GM12874 (cell line): ENCODE measurements around the gene ZGRF1.

Source experiments
- TF ChIP-seq, protein P1 (sequence below): IDR thresholded peaks from 2 replicates; pipeline ENCODE4 v1.5.1; 2011; ENCODE audit warnings: low read depth, mild to moderate bottlenecking, control low read depth, low read length, moderate library complexity; ENCODE audit not compliant: insufficient read depth

ZGRF1 gene

DNA sequence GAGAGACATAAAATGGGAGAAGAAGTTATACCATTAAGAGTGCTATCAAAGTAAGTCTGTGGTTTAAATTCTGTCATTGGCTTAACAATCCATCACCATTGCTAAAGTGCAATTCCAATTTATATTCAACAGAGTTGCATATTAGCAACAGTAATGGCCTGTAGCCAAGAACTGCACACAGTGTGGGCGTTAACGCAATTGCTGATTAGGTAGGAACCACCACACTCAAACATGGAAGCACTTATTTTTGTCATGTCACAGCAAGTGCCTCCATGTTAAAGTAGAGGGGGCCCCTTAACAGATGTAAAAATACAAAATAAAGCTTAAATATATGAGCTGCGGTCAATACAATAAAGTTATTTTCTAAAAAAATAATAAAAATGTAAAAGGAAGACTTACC, 11.1 kb upstream of the ZGRF1 start:
- TF ChIP-seq, protein P1, sequence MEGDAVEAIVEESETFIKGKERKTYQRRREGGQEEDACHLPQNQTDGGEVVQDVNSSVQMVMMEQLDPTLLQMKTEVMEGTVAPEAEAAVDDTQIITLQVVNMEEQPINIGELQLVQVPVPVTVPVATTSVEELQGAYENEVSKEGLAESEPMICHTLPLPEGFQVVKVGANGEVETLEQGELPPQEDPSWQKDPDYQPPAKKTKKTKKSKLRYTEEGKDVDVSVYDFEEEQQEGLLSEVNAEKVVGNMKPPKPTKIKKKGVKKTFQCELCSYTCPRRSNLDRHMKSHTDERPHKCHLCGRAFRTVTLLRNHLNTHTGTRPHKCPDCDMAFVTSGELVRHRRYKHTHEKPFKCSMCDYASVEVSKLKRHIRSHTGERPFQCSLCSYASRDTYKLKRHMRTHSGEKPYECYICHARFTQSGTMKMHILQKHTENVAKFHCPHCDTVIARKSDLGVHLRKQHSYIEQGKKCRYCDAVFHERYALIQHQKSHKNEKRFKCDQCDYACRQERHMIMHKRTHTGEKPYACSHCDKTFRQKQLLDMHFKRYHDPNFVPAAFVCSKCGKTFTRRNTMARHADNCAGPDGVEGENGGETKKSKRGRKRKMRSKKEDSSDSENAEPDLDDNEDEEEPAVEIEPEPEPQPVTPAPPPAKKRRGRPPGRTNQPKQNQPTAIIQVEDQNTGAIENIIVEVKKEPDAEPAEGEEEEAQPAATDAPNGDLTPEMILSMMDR: no peak

- TF ChIP-seq, protein P1: no peak
Measured at GRCh38 chr4:112646632-112647537, 10.2 kb upstream of the ZGRF1 start.

DNA sequence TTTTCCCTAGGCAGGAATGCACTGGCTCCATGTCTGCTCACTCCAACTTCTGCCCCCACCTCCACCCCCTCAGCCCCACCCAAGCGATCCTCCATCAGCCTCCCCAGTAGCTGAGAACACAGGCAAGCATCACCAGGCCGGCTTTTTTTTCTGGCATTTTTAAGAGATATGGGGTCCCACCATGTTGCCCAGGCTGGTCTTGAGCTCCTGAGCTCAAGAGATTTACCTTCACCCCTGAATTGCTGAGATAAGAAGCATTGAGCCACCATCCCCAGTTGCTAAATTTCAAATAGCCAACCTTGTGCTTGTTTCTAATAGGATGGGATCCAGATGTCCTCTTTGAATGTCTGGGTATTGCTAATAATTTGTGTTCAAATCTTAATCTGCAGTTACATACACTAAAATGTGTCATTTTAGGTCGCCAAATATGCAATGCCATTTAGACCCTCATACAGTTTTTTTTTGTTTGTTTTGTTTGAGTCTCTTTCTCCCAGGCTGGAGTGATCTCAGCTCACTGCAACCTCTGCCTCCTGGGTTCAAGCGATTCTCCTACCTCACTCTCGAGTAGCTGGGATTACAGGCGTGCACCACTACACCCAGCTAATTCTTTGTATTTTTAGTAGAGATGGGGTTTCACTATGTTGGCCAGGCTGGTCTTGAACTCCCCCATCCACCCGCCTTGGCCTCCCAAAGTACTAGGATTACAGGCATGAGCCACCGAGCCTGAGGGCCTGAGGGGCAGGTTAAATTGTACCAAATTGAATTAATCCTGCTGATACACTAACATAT, 9.0 kb upstream of the ZGRF1 start:
- TF ChIP-seq, protein P1: no peak

DNA sequence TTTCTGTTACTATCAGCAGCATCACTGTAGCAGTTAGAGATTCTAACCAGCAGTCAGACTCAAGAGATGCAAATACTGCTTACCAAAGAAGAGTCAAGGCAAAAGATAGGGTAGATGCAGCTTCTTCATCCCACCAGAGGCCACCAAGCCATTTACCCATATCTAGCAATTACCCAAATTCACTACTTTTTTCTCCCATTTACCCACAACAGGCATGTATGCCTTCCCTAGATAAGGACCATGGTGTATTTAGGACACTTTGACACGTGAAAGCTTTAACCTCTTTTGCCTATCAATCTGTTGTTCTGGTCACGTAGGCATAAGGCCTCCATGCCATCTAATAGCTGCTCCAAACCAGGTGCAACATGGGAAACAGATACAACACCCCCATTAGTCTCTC, 5.8 kb upstream of the ZGRF1 start:
- TF ChIP-seq, protein P1: no peak

- TF ChIP-seq, protein P1: no peak
Measured at GRCh38 chr4:112637552-112637866, 800 bp upstream of the ZGRF1 start.

GRCh38 chr4:112633477-112634235, 3.1 kb downstream of the ZGRF1 start:
- TF ChIP-seq, protein P1: no peak

DNA sequence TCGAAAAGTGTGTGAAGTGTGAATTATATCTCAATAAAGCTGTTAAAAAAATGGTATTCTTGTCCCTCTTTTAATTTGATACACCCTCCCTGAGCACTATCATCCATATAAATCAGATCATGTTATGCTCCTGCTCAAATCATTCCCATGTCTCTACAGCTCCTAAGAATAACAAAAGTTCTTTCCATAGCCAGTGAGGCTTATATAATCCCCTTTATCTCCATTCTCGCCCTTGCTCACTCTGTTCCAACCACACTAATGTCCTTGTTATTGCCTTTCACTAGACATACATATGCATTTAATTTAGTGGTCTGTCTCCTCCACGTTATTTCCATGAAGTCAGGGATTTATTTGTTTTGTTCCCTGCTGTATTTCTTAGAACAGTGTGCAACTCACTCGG, 10.5 kb downstream of the ZGRF1 start:
- TF ChIP-seq, protein P1: no peak
